ENCODE results near the gene RGS7. TPM values are rescaled to one million over a fixed set of nuclear protein-coding genes. Genes with fewer than 3 reads are reported as not detected.

Gene RGS7
- polyA plus RNA-seq, 1 donor from 2014 or later, result 24.2 TPM

GRCh38 chr1:240813720-240814119 is 543.3 kb downstream of the RGS7 start:
- Histone ChIP-seq H3F3A (ENCODE audit: insufficient read depth, low read length, poor library complexity, severe bottlenecking) (no peaks in the 10 kb centered on the region), H2AFZ (ENCODE audit: low read depth, low read length) (no peak overlapping the region), H4K20me1 (ENCODE audit: insufficient read depth) (no peaks in the 10 kb centered on the region), H3K36me3 (ENCODE audit: insufficient read depth, low read length) (no peaks in the 10 kb centered on the region), H3K27ac (ENCODE audit: low read length) (no peak overlapping the region), H3K9me2 (ENCODE audit: insufficient read depth, low read length) (no peaks in the 10 kb centered on the region), H3K9ac (ENCODE audit: low read length) (no peak overlapping the region), H3K4me2 (ENCODE audit: low read length) (no peak overlapping the region), H3K27me3 (ENCODE audit: insufficient read depth, low read depth, low read length) (no peaks in the 10 kb centered on the region), H3K79me2 (replicated peaks; ENCODE audit: insufficient read depth, low read length) (no peaks in the 10 kb centered on the region), H3K9me3 (ENCODE audit: low read length) (no peaks in the 10 kb centered on the region), H3K4me3 (ENCODE audit: low read length) (no peak overlapping the region)
- no peak for TF ChIP-seq REST (IDR thresholded peaks at IDR 0.05; ENCODE audit: borderline replicate concordance)
- no peak for TF ChIP-seq SMC3 (conservative IDR thresholded peaks at IDR 0.05; ENCODE audit: poor library complexity)
- TF ChIP-seq POLR2AphosphoS5 (IDR thresholded peaks at IDR 0.05), result no peak
- no peak for TF ChIP-seq RAD21 (conservative IDR thresholded peaks at IDR 0.05)
- no peak for TF ChIP-seq TAF1 (IDR thresholded peaks at IDR 0.05; ENCODE audit: low read depth)
- no peak for TF ChIP-seq EP300 (conservative IDR thresholded peaks at IDR 0.05; ENCODE audit: poor library complexity, severe bottlenecking)

- no peaks in the 10 kb centered on the region for H3K9me2 ChIP-seq (ENCODE audit: insufficient read depth, low read length)
- H3K27ac ChIP-seq (ENCODE audit: low read length), result no peak overlapping the region
- no peaks in the 10 kb centered on the region for H3K36me3 ChIP-seq (ENCODE audit: insufficient read depth, low read length)
- no peak overlapping the region for H3K9ac ChIP-seq (ENCODE audit: low read length)
- no peaks in the 10 kb centered on the region for H4K20me1 ChIP-seq (ENCODE audit: insufficient read depth)
- H3K4me3 ChIP-seq (ENCODE audit: low read length), result no peak overlapping the region
- TF ChIP-seq, protein P1, sequence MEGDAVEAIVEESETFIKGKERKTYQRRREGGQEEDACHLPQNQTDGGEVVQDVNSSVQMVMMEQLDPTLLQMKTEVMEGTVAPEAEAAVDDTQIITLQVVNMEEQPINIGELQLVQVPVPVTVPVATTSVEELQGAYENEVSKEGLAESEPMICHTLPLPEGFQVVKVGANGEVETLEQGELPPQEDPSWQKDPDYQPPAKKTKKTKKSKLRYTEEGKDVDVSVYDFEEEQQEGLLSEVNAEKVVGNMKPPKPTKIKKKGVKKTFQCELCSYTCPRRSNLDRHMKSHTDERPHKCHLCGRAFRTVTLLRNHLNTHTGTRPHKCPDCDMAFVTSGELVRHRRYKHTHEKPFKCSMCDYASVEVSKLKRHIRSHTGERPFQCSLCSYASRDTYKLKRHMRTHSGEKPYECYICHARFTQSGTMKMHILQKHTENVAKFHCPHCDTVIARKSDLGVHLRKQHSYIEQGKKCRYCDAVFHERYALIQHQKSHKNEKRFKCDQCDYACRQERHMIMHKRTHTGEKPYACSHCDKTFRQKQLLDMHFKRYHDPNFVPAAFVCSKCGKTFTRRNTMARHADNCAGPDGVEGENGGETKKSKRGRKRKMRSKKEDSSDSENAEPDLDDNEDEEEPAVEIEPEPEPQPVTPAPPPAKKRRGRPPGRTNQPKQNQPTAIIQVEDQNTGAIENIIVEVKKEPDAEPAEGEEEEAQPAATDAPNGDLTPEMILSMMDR (IDR thresholded peaks at IDR 0.05; ENCODE audit: poor library complexity, severe bottlenecking), result no peak
- TF ChIP-seq TAF1 (IDR thresholded peaks at IDR 0.05; ENCODE audit: low read depth), result no peak
- no peak for TF ChIP-seq REST (IDR thresholded peaks at IDR 0.05; ENCODE audit: borderline replicate concordance)
- TF ChIP-seq MXI1 (conservative IDR thresholded peaks at IDR 0.05; ENCODE audit: poor library complexity, severe bottlenecking), result no peak
- no peak for TF ChIP-seq EP300 (conservative IDR thresholded peaks at IDR 0.05; ENCODE audit: poor library complexity, severe bottlenecking)
- TF ChIP-seq EZH2 (IDR thresholded peaks at IDR 0.05; ENCODE audit: borderline replicate concordance, insufficient read depth, low read length, poor library complexity, severe bottlenecking), result no peak
- TF ChIP-seq SMC3 (conservative IDR thresholded peaks at IDR 0.05; ENCODE audit: poor library complexity), result no peak
- TF ChIP-seq POLR2AphosphoS5 (IDR thresholded peaks at IDR 0.05), result no peak
- TF ChIP-seq RAD21 (conservative IDR thresholded peaks at IDR 0.05), result no peak
- no peak overlapping the region for H3K4me2 ChIP-seq (ENCODE audit: low read length)
- H3F3A ChIP-seq (ENCODE audit: insufficient read depth, low read length, poor library complexity, severe bottlenecking), result no peaks in the 10 kb centered on the region
- no peaks in the 10 kb centered on the region for H3K79me2 ChIP-seq (replicated peaks; ENCODE audit: insufficient read depth, low read length)
- no peaks in the 10 kb centered on the region for H3K27me3 ChIP-seq (ENCODE audit: insufficient read depth, low read depth, low read length)
- no peak overlapping the region for H2AFZ ChIP-seq (ENCODE audit: low read depth, low read length)
- no peaks in the 10 kb centered on the region for H3K9me3 ChIP-seq (ENCODE audit: low read length)
Measured at GRCh38 chr1:240811256-240811655, 545.7 kb downstream of the RGS7 start.
